Right atrium auricular region (tissue), 2 donors: ENCODE measurements around the gene RBP3. TPM values are rescaled to one million over a fixed set of nuclear protein-coding genes. Genes with fewer than 3 reads are reported as not detected.

Experiments used
- DNase-seq: peaks from one replicate; pipeline ENCODE4 v3.0.0-alpha.2; 2019; ENCODE audit warnings: low spot score
- H3K27ac ChIP-seq, 2 donors: fragments of 200-600 bp; sonication (generic); 1 replicate in 1 of 2; 2 replicates in 1 of 2; pipeline ENCODE4 v1.5.1; 2016 to 2019
- H3K27me3 ChIP-seq, 2 donors: fragments of 200-600 bp; sonication (generic); one replicate each; pipeline versions ENCODE4 v1.5.1 to v1.6.0; 2017 to 2019
- H3K36me3 ChIP-seq: fragments of 200-600 bp; sonication (generic); one replicate; pipeline ENCODE4 v1.5.1; 2016
- H3K4me1 ChIP-seq, 2 donors: fragments of 200-600 bp; sonication (generic); one replicate each; pipeline versions ENCODE4 v1.5.1 to v1.6.0; 2017 to 2019
- H3K4me3 ChIP-seq, 2 donors: fragments of 200-600 bp; sonication (generic); 1 replicate in 1 of 2; 2 replicates in 1 of 2; pipeline ENCODE4 v1.5.1; 2017 to 2019; ENCODE audit warnings: mild to moderate bottlenecking in 1 of 2, moderate library complexity in 1 of 2
- H3K9me3 ChIP-seq, 2 donors: fragments of 200-600 bp; sonication (generic); one replicate each; pipeline ENCODE4 v1.5.1; 2019
- CTCF ChIP-seq, 2 donors: fragments of 200-600 bp; sonication (generic); IDR thresholded peaks; one replicate each; pipeline ENCODE4 v1.5.1; 2019; ENCODE audit warnings: antibody characterized with exemption in 2 of 2
- total RNA-seq, 2 donors: library from RNA; depleted of rRNA; stranded (reverse); fragments of >200 nt; gene quantifications; one replicate each; pipeline ENCODE4 v1.1.0, GENCODE V29; 2016

The RBP3 gene
- total RNA-seq, 2 donors from 2014 or later: not detected

- no peak for DNase-seq
- no peak for TF ChIP-seq CTCF (IDR thresholded peaks at IDR 0.05)
- Histone ChIP-seq H3K9me3 (no peaks in the 10 kb centered on the region), H3K36me3 (no peaks in the 10 kb centered on the region), H3K4me3 (no peak overlapping the region), H3K27ac (no peak overlapping the region), H3K27me3 (no peaks in the 10 kb centered on the region), H3K4me1 (peaks cover 0 to 7% of the 10 kb centered on the region in 2 donors)
These were observed 10.3 kb downstream of the RBP3 start for GRCh38 chr10:47358457-47358856.

- Histone ChIP-seq H3K4me1 (peaks cover 0 to 7% of the 10 kb centered on the region in 2 donors), H3K9me3 (no peaks in the 10 kb centered on the region), H3K4me3 (no peak overlapping the region), H3K27ac (no peak overlapping the region), H3K27me3 (no peaks in the 10 kb centered on the region), H3K36me3 (no peaks in the 10 kb centered on the region)
- no peak for DNase-seq
- TF ChIP-seq CTCF (IDR thresholded peaks at IDR 0.05): no peak
These were observed 10.9 kb downstream of the RBP3 start for GRCh38 chr10:47359101-47359500.

- no peak for DNase-seq
- no peaks in the 10 kb centered on the region for H3K9me3 ChIP-seq
- no peaks in the 10 kb centered on the region for H3K27me3 ChIP-seq
- H3K36me3 ChIP-seq: no peaks in the 10 kb centered on the region
- H3K27ac ChIP-seq: no peak overlapping the region
- no peak for TF ChIP-seq CTCF (IDR thresholded peaks at IDR 0.05)
- no peak overlapping the region for H3K4me3 ChIP-seq
- H3K4me1 ChIP-seq: peaks cover 0 to 7% of the 10 kb centered on the region in 2 donors
These were observed 11.7 kb downstream of the RBP3 start for GRCh38 chr10:47359626-47360418.

GRCh38 chr10:47360419-47361040, 12.4 kb downstream of the RBP3 start:
- H3K36me3 ChIP-seq: no peaks in the 10 kb centered on the region
- H3K27me3 ChIP-seq: no peaks in the 10 kb centered on the region
- DNase-seq: no peak
- H3K4me1 ChIP-seq: peaks cover 0 to 7% of the 10 kb centered on the region in 2 donors
- H3K9me3 ChIP-seq: no peaks in the 10 kb centered on the region
- no peak overlapping the region for H3K4me3 ChIP-seq
- H3K27ac ChIP-seq: no peak overlapping the region
- no peak for TF ChIP-seq CTCF (IDR thresholded peaks at IDR 0.05)

DNA sequence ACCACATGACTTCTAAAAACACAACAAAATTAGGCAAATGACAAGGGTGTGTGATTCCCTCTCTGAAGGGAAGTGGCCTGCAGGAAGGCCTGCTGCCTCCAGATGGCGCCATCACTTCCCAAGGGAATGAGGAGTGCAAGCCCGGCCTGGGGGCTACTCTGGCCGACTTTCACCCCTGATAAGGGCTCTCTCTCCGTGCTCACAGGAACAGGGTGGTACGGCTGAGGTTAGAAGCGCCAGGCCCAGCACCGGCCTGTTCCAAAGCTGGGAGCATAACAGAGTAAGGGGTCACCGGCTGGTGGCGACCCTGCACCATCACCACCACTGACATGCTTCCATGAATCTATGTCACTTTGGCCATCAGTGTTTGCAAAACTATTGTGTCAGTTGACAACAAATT, 13.1 kb downstream of the RBP3 start:
- DNase-seq: no peak
- Histone ChIP-seq H3K4me3 (no peak overlapping the region), H3K9me3 (no peaks in the 10 kb centered on the region), H3K4me1 (peaks cover 0 to 7% of the 10 kb centered on the region in 2 donors), H3K27me3 (no peaks in the 10 kb centered on the region), H3K27ac (no peak overlapping the region), H3K36me3 (no peaks in the 10 kb centered on the region)
- peak; percentile 49 to 72 for TF ChIP-seq CTCF (IDR thresholded peaks at IDR 0.05)
